ENCODE measurements around the gene PEX11A.

PEX11A gene

DNA sequence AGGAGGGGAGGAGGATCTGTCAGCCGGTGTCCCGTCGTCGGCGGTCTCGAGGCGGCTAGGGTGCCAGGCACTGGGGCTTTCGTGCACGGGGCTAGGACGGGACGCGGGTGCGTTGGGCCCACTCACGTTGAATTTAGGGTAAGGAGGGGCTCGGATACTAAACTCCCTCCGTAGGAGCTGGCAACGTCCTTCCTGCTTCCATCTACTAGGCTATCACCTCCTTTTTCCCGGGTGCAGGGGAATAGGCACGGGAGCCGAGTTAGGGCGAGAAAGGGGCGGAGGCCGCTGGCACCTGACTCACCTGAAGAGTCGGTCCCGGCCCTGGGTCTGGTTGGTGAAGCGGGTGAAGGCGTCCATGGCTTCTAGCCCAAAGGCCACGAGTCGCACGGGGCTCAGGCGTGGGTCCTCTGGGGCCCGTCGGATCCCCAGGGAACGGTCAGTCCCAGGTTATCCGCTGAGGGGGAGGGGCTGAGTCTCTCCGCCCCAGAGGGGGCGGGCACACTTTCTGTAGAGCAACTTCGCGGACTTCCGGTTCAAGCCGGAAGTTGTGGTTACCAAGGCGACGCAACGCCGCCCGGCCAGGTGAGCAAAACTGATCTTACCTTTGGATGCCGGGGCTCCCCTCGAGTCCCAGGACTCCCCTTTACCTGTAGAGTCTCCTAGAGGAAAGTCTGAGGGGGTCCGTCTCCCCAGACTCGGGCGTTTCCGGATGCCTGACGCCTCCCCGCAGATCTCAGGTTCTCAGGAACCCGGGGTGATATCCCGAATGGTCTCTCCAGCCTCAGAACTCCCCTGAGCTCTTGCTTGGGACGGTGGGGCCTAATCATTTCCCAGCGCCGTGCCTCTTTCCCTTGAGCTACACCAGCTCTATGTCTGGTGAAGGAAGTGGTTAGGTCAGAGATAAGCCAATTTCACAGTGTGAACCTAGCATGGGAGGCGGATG, at the start of gene PEX11A, which contains the start of gene WDR93:
Gene PEX11A, minus strand, starts transcription at position 479 of the 943 bp plus-strand sequence. Its CDS starts 122 bp downstream, at position 357.
Gene WDR93, plus strand, starts transcription at position 536 of the 943 bp plus-strand sequence. CDS start 10,936 bp downstream, outside the sequence.
- H3K4me3 ChIP-seq (ENCODE audit: low read depth, low read length): peak within 1 kb of the TSS; percentile 69
- no peak for TF ChIP-seq CTCF (IDR thresholded peaks at IDR 0.05; ENCODE audit: low read depth, low read length, missing control alignments)
- in situ Hi-C loops (cut with HindIII; ENCODE audit: low sequenced_read_pairs): no loop called here
- DNase-seq (ENCODE audit: low read depth): peak; percentile 11

- DNase-seq (ENCODE audit: low read depth): peak; percentile 71
- no peak overlapping the region for H3K4me3 ChIP-seq (ENCODE audit: low read depth, low read length)
- TF ChIP-seq CTCF (IDR thresholded peaks at IDR 0.05; ENCODE audit: low read depth, low read length, missing control alignments): peak; percentile 88
- in situ Hi-C loops (cut with HindIII; ENCODE audit: low sequenced_read_pairs): no loop called here
Observed at GRCh38 chr15:89740137-89740536, 49.6 kb upstream of the PEX11A start.

- TF ChIP-seq CTCF (IDR thresholded peaks at IDR 0.05; ENCODE audit: low read depth, low read length, missing control alignments): no peak
- DNase-seq (ENCODE audit: low read depth): no peak
- no peak overlapping the region for H3K4me3 ChIP-seq (ENCODE audit: low read depth, low read length)
- in situ Hi-C loops (cut with HindIII; ENCODE audit: low sequenced_read_pairs): no loop called here
Observed at GRCh38 chr15:89735773-89736172, 45.2 kb upstream of the PEX11A start.

DNA sequence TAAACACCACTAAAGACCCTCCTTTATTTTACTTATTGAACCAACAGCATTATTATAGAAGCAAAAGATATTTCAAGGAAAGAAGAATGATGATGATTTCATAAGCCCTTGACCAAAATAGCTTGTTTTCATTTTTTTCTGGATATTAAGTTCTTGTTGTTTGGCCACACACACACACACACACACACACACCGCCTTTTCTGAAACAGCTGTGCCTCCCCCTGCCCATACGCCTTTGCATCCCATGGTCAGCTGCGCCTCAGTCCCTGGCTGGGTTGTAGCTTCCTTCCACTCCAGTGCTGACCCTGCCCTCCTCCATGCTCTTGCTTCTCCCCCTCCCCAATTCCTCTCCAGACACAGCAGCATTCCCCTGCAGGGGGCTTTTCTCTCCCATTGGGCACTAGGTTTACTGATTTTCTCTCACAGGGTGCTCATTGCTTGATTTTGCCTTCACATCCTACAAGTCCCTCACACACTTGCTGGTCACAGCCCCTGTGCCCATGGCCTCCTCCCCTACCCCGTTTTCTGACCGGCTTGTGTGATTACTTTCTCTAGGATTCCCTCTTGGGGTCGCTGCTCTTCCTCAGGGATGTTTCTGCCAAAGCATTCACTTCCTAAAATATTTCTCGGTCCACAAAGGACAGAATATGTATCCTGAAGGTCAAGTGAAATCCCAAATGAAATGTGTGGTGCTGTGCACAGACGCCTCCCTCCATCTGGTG, 42.1 kb upstream of the PEX11A start:
- DNase-seq (ENCODE audit: low read depth): no peak
- in situ Hi-C loops (cut with HindIII; ENCODE audit: low sequenced_read_pairs): no loop called here
- no peak for TF ChIP-seq CTCF (IDR thresholded peaks at IDR 0.05; ENCODE audit: low read depth, low read length, missing control alignments)
- no peak overlapping the region for H3K4me3 ChIP-seq (ENCODE audit: low read depth, low read length)

GRCh38 chr15:89731275-89731674, 40.7 kb upstream of the PEX11A start:
- no peak for TF ChIP-seq CTCF (IDR thresholded peaks at IDR 0.05; ENCODE audit: low read depth, low read length, missing control alignments)
- in situ Hi-C loops (cut with HindIII; ENCODE audit: low sequenced_read_pairs): no loop called here
- H3K4me3 ChIP-seq (ENCODE audit: low read depth, low read length): no peak overlapping the region
- DNase-seq (ENCODE audit: low read depth): no peak

DNA sequence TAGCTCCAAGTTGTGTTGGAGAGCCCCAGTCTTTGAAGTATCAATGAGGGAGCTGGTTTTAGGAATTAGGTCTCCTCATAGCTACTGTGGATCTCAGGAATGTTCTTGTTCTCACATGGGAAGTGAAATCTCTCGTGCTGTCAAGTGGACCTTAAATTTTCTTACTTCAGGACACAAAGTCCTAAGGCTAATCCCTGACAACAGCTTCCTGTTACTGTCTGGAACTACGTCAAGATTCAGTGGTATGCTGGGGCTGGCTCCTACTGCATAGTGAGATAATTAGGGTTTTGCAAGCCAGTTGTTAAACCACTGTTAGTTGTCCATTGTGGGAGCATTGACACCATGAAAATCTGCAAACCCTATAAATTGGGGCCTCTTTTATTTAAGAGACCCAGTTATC, 37.7 kb upstream of the PEX11A start:
- in situ Hi-C loops (cut with HindIII; ENCODE audit: low sequenced_read_pairs): no loop called here
- no peak for TF ChIP-seq CTCF (IDR thresholded peaks at IDR 0.05; ENCODE audit: low read depth, low read length, missing control alignments)
- H3K4me3 ChIP-seq (ENCODE audit: low read depth, low read length): no peak overlapping the region
- no peak for DNase-seq (ENCODE audit: low read depth)

Measured in astrocyte of the cerebellum (primary cell).